Activated T-helper 2 cell treated with anti-CD3 and anti-CD28 coated beads, Interferon-gamma antibody, Interleukin-2, Interleukin-4, amounts not matched to agents 10 μg/mL and 5 μg/mL and 100 μg/mL, durations not matched to agents 14 hours and 24 hours and 36 hours (primary cell): ENCODE data around the gene EOMES. TPM values are rescaled to one million over a fixed set of nuclear protein-coding genes. Genes with fewer than 3 reads are reported as not detected.

ENCODE experiments used
- DNase-seq: peaks from one replicate; pipeline ENCODE4 v3.0.0; 2021; ENCODE audit warnings: low spot score
- H3K27ac Mint-ChIP-seq: one replicate; pipeline ENCODE4 v1.8.0; 2021; ENCODE audit warnings: mixed read lengths
- H3K27me3 Mint-ChIP-seq: one replicate; pipeline ENCODE4 v1.8.0; 2021; ENCODE audit warnings: low read depth, mixed read lengths
- H3K36me3 Mint-ChIP-seq: one replicate; pipeline ENCODE4 v1.8.0; 2021; ENCODE audit warnings: low read depth, mixed read lengths
- H3K4me1 Mint-ChIP-seq: one replicate; pipeline ENCODE4 v1.8.0; 2021; ENCODE audit warnings: low read depth, mixed read lengths
- H3K4me3 Mint-ChIP-seq: one replicate; pipeline ENCODE4 v1.8.0; 2021; ENCODE audit warnings: low read depth, mild to moderate bottlenecking, moderate library complexity, mixed read lengths
- H3K9me3 Mint-ChIP-seq: one replicate; pipeline ENCODE4 v1.8.0; 2021; ENCODE audit warnings: mixed read lengths
- intact Hi-C: fragments of 100-400 bp; cut with micrococcal nuclease; formaldehyde crosslinking; loops from one replicate; pipeline ENCODE4 v1.15.1; 2023
- total RNA-seq: library from RNA; stranded (reverse); gene quantifications from 2 replicates; pipeline ENCODE4 v1.2.3, GENCODE V29; 2022

EOMES gene
- total RNA-seq, 1 donor from 2014 or later = 5.2 TPM

DNA sequence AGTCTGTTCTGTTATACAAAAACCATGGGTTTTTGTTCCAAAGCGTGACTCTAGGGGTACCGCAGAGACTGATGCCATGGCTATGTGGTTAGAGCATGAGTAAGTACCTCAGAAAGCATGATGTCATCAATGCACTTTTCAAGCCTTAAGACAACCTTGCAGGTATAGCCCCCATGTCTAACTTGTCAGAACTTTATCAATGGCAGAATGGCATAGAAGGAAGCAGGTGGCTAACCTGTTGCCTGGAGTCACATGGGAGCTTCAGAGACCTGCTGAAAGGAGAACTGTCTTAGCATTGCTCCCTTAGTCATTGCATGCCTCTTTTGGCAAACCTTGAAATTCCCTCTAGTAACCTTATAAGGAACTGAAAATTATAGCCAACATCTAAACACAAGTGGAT is 52.5 kb downstream of the EOMES start:
- Mint-ChIP-seq H3K36me3 (no peaks in the 10 kb centered on the region), H3K4me3 (no peak overlapping the region), H3K27ac (no peak overlapping the region), H3K9me3 (no peaks in the 10 kb centered on the region), H3K4me1 (peaks cover 13% of the 10 kb centered on the region), H3K27me3 (no peaks in the 10 kb centered on the region)
- no peak for DNase-seq
- intact Hi-C loops = no loop called here

DNA sequence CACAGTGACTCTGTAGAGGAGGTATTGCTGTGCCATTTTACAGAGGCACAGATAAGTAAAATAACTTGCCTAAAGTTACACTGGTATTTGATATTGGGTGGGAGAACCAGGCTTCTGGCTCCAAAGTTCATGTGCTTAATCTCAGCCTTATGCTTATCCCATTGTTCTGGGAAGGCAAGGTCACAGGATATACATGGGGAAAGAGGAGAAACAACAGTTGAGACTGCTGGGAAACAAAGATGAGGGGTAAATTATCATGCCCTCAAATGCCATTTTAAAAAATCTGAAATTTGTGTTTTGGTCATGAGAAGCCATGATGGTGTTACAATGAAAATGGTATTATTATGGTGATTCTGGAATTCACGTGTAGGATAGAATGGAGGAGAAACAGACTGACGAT is 54.4 kb downstream of the EOMES start:
- Mint-ChIP-seq H3K27ac (no peak overlapping the region), H3K27me3 (no peaks in the 10 kb centered on the region), H3K9me3 (no peaks in the 10 kb centered on the region), H3K4me3 (no peak overlapping the region), H3K4me1 (peaks cover 13% of the 10 kb centered on the region), H3K36me3 (no peaks in the 10 kb centered on the region)
- no peak for DNase-seq
- intact Hi-C loops = no loop called here

DNA sequence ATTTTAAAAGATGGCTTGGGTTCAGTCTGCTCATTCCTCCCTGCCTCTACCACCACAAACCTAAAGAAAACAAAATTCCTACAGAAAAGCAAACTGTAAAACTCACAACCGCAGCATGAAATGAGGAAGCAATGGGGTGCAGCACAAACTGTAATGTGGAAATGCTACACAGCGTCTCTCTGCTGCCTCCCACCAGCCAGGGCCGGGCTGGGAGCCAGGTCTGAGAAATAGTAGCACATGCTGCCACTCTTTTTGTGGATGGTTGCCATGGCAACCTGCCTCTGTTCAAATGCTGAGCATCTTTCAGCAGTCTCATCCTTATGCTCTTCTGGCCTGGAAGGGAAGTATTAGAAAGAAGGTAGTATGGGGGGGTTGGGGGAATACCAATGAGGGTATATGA is 55.4 kb downstream of the EOMES start:
- no peaks in the 10 kb centered on the region for H3K27me3 Mint-ChIP-seq
- intact Hi-C loops = no loop called here
- peak overlapping the region; percentile 25 for H3K27ac Mint-ChIP-seq

DNA sequence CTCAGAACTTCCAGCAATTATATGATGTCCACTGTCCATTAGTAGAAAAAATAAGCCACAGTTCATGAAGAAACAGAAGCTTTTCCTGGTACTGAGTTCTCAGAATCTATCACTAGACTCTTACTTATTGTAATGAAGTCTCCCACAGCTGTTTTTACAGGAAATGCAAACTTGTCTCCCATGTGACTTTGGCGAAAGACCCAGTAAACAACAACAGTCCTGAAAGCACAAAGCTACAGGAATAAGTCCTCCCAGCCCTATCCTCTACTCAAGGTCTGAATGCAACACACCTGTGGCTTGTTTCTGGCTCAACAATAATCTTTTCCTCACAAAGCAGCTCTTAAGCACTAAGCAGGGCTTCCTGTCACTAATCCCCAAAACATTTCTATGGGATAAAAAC is 55.9 kb downstream of the EOMES start:
- intact Hi-C loops = no loop called here
- no peaks in the 10 kb centered on the region for H3K27me3 Mint-ChIP-seq
- no peaks in the 10 kb centered on the region for H3K36me3 Mint-ChIP-seq
- H3K4me1 Mint-ChIP-seq = peaks cover 18% of the 10 kb centered on the region
- H3K9me3 Mint-ChIP-seq = no peaks in the 10 kb centered on the region
- H3K4me3 Mint-ChIP-seq = no peak overlapping the region
- DNase-seq = no peak
- no peak overlapping the region for H3K27ac Mint-ChIP-seq

More for the DNA sequence above, 55.4 kb downstream of the EOMES start:
- no peak for DNase-seq
- no peaks in the 10 kb centered on the region for H3K9me3 Mint-ChIP-seq
- H3K36me3 Mint-ChIP-seq = no peaks in the 10 kb centered on the region
- no peak overlapping the region for H3K4me3 Mint-ChIP-seq
- H3K4me1 Mint-ChIP-seq = peaks cover 15% of the 10 kb centered on the region

Other genes with a start within 250 kb of the EOMES start
- 76.4 and 77.8 TPM in 2 replicates for gene SLC4A7, start 237.9 kb downstream of the EOMES start, total RNA-seq